Keratinocyte (primary cell): ENCODE measurements around the gene SIRPG. TPM values are rescaled to one million over a fixed set of nuclear protein-coding genes. Genes with fewer than 3 reads are reported as not detected.
"Not testable (repeated sequence)": the region's sequence is repeated elsewhere in the genome, so short reads cannot be mapped to it uniquely, and the experiment has no call there.

ENCODE experiments used
- DNase-seq: peaks from one replicate; pipeline ENCODE4 v3.0.0-alpha.2; 2011; ENCODE audit warnings: low read depth, missing footprints, low spot score
- FAIRE-seq: peaks from 2 replicates; lab custom pipeline; 2011; peaks lifted over from hg19 to GRCh38; lab: Jason Lieb, UNC
- H2AFZ ChIP-seq: 2 replicates; pipeline ENCODE4 v1.6.0; 2012; ENCODE audit warnings: low read length, control low read depth, inconsistent platforms; ENCODE audit not compliant: control insufficient read depth
- H3K27ac ChIP-seq: 2 replicates; pipeline ENCODE4 v1.5.1; 2011; ENCODE audit warnings: low read length; ENCODE audit not compliant: control insufficient read depth, insufficient read depth
- H3K27me3 ChIP-seq: 3 replicates; pipeline ENCODE4 v1.6.0; 2011; ENCODE audit warnings: low read length; ENCODE audit not compliant: control insufficient read depth, insufficient read depth; ENCODE audit errors: extremely low read depth
- H3K36me3 ChIP-seq, 2 experiments: 2 replicates in 1 of 2; 3 replicates in 1 of 2; pipeline ENCODE4 v1.5.1; 2011; ENCODE audit warnings: low read length in 2 of 2, mild to moderate bottlenecking in 1 of 2; ENCODE audit not compliant: control insufficient read depth in 2 of 2, insufficient read depth in 2 of 2; ENCODE audit errors: extremely low read depth in 1 of 2
- H3K4me1 ChIP-seq: 3 replicates; pipeline ENCODE4 v1.5.1; 2011; ENCODE audit warnings: low read length; ENCODE audit not compliant: control insufficient read depth, insufficient read depth; ENCODE audit errors: extremely low read depth
- H3K4me2 ChIP-seq: 3 replicates; pipeline ENCODE4 v1.6.0; 2011; ENCODE audit warnings: low read depth, low read length; ENCODE audit not compliant: control insufficient read depth, insufficient read depth; ENCODE audit errors: extremely low read depth
- H3K4me3 ChIP-seq, 3 experiments: fragments of 200-600 bp in 1 of 3; sonication (generic) in 1 of 3; 2 replicates in 2 of 3; 3 replicates in 1 of 3; pipeline ENCODE4 v1.5.1; 2011 to 2016; ENCODE audit warnings: low read length in 3 of 3, mild to moderate bottlenecking in 3 of 3, control low read depth in 2 of 3, inconsistent platforms in 1 of 3, low read depth in 1 of 3, mixed read lengths in 1 of 3, mixed run types in 1 of 3, moderate library complexity in 1 of 3; ENCODE audit not compliant: control insufficient read depth in 2 of 3, insufficient read depth in 2 of 3; ENCODE audit errors: extremely low read depth in 1 of 3
- H3K79me2 ChIP-seq: 2 replicates; pipeline ENCODE4 v1.6.0; 2012; ENCODE audit warnings: low read length; ENCODE audit not compliant: control insufficient read depth, insufficient read depth
- H3K9ac ChIP-seq: 3 replicates; pipeline ENCODE4 v1.6.0; 2011; ENCODE audit warnings: low read length; ENCODE audit not compliant: control insufficient read depth, insufficient read depth; ENCODE audit errors: extremely low read depth
- H3K9me1 ChIP-seq: 3 replicates; pipeline ENCODE4 v1.6.0; 2011; ENCODE audit warnings: low read length; ENCODE audit not compliant: control insufficient read depth, insufficient read depth; ENCODE audit errors: extremely low read depth
- H3K9me3 ChIP-seq: 2 replicates; pipeline ENCODE4 v1.5.1; 2012; ENCODE audit warnings: low read depth, low read length; ENCODE audit not compliant: control insufficient read depth
- H4K20me1 ChIP-seq: 3 replicates; pipeline ENCODE4 v1.6.0; 2011; ENCODE audit warnings: low read length; ENCODE audit not compliant: control insufficient read depth, insufficient read depth; ENCODE audit errors: extremely low read depth
- EZH2 ChIP-seq: IDR thresholded peaks from one replicate; pipeline ENCODE4 v1.6.1; 2012; ENCODE audit warnings: inconsistent platforms, mild to moderate bottlenecking, low read length, moderate library complexity
- dilution Hi-C: fragments of 300-500 bp; cut with MboI; formaldehyde crosslinking; loops from one replicate; pipeline ENCODE4 v1.7.0; 2020; ENCODE audit warnings: low sequenced_read_pairs; ENCODE audit not compliant: extremely low pct_ligation_motif_present
- polyA plus RNA-seq, 5 experiments: library from polyadenylated mRNA; depleted of rRNA in 3 of 5; stranded (reverse) in 3 of 5; stranded (forward) in 1 of 5; unstranded in 1 of 5; fragments of >200 nt; gene quantifications; 1 replicate in 1 of 5; 2 replicates in 3 of 5; 3 replicates in 1 of 5; pipeline versions ENCODE4 v1.2.1 to v1.2.3, GENCODE V29; 2011 to 2012; ENCODE audit warnings: missing spikeins in 2 of 5, low read depth in 1 of 5, low replicate concordance in 1 of 5
- TF ChIP-seq, protein P1 (sequence below), 3 experiments: IDR thresholded peaks in 1 of 3; conservative IDR thresholded peaks in 1 of 3; optimal IDR thresholded peaks in 1 of 3; 2 replicates in 2 of 3; 3 replicates in 1 of 3; pipeline versions ENCODE3 to v1.5.1; 2011; ENCODE audit warnings: low read length in 3 of 3, mild to moderate bottlenecking in 3 of 3, moderate library complexity in 2 of 3, control low read depth in 1 of 3, inconsistent platforms in 1 of 3; ENCODE audit not compliant: insufficient read depth in 2 of 3; ENCODE audit errors: extremely low read depth in 1 of 3

The SIRPG gene
- polyA plus RNA-seq, 1 donor (not counting 4 experiments of a cell fraction or from before 2014, with no cell fraction given), result not detected

DNA sequence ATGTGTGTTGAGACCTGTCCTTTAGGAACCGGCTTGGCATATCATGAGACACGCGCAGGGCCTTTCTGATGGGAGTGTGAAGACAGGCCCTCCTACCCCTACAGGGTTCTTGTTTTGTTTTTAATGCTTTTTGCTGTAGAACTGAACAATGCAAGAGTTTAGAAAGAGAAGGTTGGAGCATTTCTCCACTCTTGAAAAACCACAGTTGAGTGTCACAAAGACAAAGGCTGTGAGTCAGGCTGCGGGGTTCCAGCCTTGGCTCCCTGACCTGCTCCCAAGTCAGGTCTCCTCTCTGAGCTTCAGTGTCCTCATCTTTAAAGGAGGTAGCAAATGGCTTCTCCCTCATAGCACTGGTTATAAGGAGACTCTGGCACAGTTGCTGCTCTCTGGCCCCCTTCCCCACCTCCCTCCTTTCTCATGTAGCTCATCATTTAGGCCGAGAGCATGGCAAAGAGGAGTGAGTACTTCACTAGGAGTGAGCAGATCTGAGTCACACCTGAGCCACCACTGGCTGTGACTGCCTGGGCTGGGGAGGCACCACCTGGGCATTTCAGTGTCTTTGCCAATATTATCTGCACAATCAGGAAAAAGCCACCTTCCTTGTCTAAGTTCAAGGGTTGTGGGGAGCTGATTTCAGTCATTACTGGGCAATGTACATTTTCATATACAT lies 48.8 kb downstream of the SIRPG start:
- H3K27me3 ChIP-seq, H3K79me2 ChIP-seq, H3K36me3 ChIP-seq, DNase-seq, H4K20me1 ChIP-seq, H3K9ac ChIP-seq, H2AFZ ChIP-seq, H3K27ac ChIP-seq, H3K9me1 ChIP-seq, H3K4me3 ChIP-seq, dilution Hi-C loops, H3K9me3 ChIP-seq, H3K4me1 ChIP-seq, H3K4me2 ChIP-seq: not testable (repeated sequence)
- FAIRE-seq, result peak; percentile 17

GRCh38 chr20:1600736-1601135 lies 56.8 kb downstream of the SIRPG start:
- H3K27ac ChIP-seq, result no peak overlapping the region
- H3K4me3 ChIP-seq, result no peak overlapping the region
- no peaks in the 10 kb centered on the region for H3K27me3 ChIP-seq
- no peak for FAIRE-seq
- no peak overlapping the region for H3K4me2 ChIP-seq
- H4K20me1 ChIP-seq, result no peaks in the 10 kb centered on the region
- DNase-seq, result no peak
- no peak overlapping the region for H3K9ac ChIP-seq
- no peaks in the 10 kb centered on the region for H3K9me3 ChIP-seq
- no peak for TF ChIP-seq EZH2
- TF ChIP-seq, protein P1, sequence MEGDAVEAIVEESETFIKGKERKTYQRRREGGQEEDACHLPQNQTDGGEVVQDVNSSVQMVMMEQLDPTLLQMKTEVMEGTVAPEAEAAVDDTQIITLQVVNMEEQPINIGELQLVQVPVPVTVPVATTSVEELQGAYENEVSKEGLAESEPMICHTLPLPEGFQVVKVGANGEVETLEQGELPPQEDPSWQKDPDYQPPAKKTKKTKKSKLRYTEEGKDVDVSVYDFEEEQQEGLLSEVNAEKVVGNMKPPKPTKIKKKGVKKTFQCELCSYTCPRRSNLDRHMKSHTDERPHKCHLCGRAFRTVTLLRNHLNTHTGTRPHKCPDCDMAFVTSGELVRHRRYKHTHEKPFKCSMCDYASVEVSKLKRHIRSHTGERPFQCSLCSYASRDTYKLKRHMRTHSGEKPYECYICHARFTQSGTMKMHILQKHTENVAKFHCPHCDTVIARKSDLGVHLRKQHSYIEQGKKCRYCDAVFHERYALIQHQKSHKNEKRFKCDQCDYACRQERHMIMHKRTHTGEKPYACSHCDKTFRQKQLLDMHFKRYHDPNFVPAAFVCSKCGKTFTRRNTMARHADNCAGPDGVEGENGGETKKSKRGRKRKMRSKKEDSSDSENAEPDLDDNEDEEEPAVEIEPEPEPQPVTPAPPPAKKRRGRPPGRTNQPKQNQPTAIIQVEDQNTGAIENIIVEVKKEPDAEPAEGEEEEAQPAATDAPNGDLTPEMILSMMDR (optimal IDR thresholded peaks at IDR 0.05 in 1 of 3, IDR thresholded peaks at IDR 0.05 in 1 of 3, conservative IDR thresholded peaks at IDR 0.05 in 1 of 3; ENCODE audit: extremely low read depth in 1 of 3, insufficient read depth in 2 of 3, low read length in 3 of 3), result no peak
- H2AFZ ChIP-seq, result no peak overlapping the region
- H3K79me2 ChIP-seq, result no peaks in the 10 kb centered on the region
- no peaks in the 10 kb centered on the region for H3K4me1 ChIP-seq
- no peaks in the 10 kb centered on the region for H3K9me1 ChIP-seq
- no peaks in the 10 kb centered on the region for H3K36me3 ChIP-seq
- dilution Hi-C loops, result no loop called here

DNA sequence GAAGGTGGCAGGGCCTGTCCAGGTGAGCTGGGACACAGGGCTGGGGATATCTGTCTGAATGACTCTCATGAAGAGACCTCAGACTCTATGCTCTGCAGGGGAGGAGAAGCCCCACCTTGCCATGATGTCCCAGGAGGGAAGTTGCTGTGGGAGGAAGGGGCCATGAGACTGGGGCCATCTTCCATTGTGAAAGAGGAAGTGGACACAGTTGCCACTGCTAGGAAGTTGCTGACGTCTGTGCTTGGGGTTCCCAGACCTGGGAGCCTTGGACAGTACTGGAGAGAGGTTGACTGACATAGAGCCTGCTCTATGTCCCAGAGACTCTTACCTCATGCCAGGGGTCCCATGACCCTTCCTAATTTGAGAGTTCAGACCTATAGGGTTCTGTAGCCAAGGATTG lies 62.2 kb downstream of the SIRPG start:
- H4K20me1 ChIP-seq, result no peaks in the 10 kb centered on the region
- H3K79me2 ChIP-seq, result no peaks in the 10 kb centered on the region
- TF ChIP-seq EZH2, result no peak
- TF ChIP-seq, protein P1 (optimal IDR thresholded peaks at IDR 0.05 in 1 of 3, IDR thresholded peaks at IDR 0.05 in 1 of 3, conservative IDR thresholded peaks at IDR 0.05 in 1 of 3; ENCODE audit: extremely low read depth in 1 of 3, insufficient read depth in 2 of 3, low read length in 3 of 3), result no peak
- no peak overlapping the region for H3K9ac ChIP-seq
- no peak overlapping the region for H3K4me2 ChIP-seq
- H3K9me3 ChIP-seq, result no peaks in the 10 kb centered on the region
- H3K36me3 ChIP-seq, result no peaks in the 10 kb centered on the region
- dilution Hi-C loops, result no loop called here
- no peaks in the 10 kb centered on the region for H3K9me1 ChIP-seq
- no peak overlapping the region for H2AFZ ChIP-seq
- no peak overlapping the region for H3K4me3 ChIP-seq
- FAIRE-seq (no peak), DNase-seq (no peak)
- H3K27ac ChIP-seq, result no peak overlapping the region
- no peaks in the 10 kb centered on the region for H3K27me3 ChIP-seq
- no peaks in the 10 kb centered on the region for H3K4me1 ChIP-seq
